ENCODE measurements around the gene KARS1.

KARS1 gene

GRCh38 chr16:75647492-75648264 is at the start of gene KARS1, which contains the start of gene TERF2IP:
Gene KARS1, minus strand, starts transcription at chr16:75647665. Its CDS starts 26 bp downstream, at chr16:75647639.
Gene TERF2IP, plus strand, starts transcription at chr16:75647773. Its CDS starts 110 bp downstream, at chr16:75647883.
- DNase-seq = peak; percentile 96

DNA sequence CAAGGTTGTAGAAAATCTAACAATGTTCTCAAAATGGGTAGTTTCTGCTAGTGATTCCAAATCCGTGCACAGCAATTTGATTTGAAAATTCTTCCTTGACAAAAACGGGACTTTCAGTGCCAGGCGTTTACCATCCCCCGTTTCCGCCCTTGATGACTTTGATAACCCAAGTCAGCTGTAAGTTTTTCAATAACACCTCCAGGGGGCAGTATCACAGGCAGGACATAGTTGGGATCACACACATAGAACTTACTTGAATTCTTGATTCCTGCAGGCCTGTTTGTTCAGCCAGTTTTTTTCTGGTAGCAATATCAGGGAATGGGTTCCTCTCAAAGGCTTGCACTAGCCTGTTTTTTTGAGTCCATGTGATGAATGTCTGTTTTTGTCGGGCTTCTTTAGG is 48.2 kb upstream of the KARS1 start:
- peak; percentile 4 for DNase-seq

GRCh38 chr16:75687361-75687760 is 39.9 kb upstream of the KARS1 start:
- DNase-seq = no peak

GRCh38 chr16:75682308-75682707 is 34.8 kb upstream of the KARS1 start:
- DNase-seq = no peak

- DNase-seq = no peak
Measured at GRCh38 chr16:75679366-75679765, 31.9 kb upstream of the KARS1 start.

DNA sequence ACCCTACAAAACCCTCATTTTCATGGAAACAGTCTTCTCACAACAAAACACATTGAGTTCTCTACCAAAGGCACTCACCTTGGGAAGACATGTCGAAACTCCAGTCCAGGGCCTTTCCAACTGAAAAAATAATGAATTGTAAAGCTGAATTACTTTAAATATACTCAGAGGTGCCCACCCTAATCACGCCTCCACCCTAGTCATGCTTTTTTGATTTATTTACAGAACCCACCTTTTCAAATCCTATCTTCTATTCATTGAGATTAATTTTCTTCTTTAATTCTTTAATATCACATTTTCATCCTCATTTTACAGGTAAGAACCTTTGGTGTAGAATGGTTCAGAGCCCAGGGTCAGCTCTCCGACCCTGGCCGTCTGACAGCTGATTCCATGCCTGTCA is 29.4 kb upstream of the KARS1 start, which contains the start of gene CPHXL2:
CPHXL2 (minus strand) TSS at position 101 of the 400 bp plus-strand sequence; CDS start at position 91, 10 bp downstream.
- DNase-seq = no peak

GRCh38 chr16:75667503-75667902 is 20.0 kb upstream of the KARS1 start:
- DNase-seq = no peak

DNA sequence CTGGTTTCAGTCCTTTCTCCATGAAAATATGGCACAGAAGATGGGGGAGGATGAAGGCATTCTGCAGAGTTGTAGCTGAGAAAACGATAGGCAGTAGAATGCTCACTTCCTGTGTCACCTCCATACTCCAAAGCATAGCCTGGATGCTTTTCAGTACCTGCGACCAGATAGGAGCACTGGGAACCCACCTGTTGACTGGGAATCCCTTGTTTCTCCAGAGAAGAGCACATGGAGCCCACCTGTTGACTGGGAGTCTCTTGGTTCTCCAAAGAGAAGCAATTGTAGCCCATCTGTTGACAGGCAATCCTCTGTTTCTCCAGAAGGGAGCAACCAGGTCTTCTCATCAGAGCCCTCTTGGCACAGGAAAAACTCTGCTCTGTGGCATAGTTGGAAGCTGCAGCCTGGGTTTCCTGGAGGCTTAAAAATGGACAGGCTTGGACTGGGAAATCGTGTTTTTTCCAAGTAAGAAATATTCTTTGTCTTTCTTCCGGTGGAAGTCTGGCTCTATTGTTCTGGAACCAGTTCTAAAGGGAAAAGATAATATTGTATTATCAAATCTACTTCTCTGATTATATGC is 13.3 kb upstream of the KARS1 start:
- no peak for DNase-seq

GRCh38 chr16:75660321-75660720 is 12.9 kb upstream of the KARS1 start:
- no peak for DNase-seq

- DNase-seq = no peak
Measured at GRCh38 chr16:75658175-75658574, 10.7 kb upstream of the KARS1 start.

GRCh38 chr16:75653922-75654321 is 6.5 kb upstream of the KARS1 start:
- no peak for DNase-seq

GRCh38 chr16:75648265-75649076 is 1.0 kb upstream of the KARS1 start:
- DNase-seq = peak; percentile 85

GRCh38 chr16:75647112-75647491 is 363 bp downstream of the KARS1 start:
- no peak for DNase-seq

- no peak for DNase-seq
Measured at GRCh38 chr16:75644240-75645012, 3.0 kb downstream of the KARS1 start.

DNA sequence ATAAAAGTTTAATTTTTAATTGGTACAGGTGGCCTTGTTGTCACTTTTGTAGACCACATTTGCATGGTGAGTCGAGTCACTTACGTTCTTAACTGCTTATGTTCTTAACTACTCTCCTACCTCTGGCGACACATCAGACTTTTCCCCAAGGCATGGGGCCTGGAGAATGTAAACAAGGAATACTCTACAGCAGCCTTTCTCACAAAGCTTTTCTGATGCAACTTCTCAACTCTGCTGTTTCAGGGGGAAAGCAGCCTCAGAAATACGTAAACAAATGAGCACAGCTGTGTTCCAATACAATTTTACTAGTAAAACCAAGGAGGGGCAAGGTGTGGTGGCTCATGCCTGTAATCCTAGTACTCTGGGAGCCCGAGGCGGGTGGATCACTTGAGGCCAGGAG is 6.9 kb downstream of the KARS1 start:
- no peak for DNase-seq

DNA sequence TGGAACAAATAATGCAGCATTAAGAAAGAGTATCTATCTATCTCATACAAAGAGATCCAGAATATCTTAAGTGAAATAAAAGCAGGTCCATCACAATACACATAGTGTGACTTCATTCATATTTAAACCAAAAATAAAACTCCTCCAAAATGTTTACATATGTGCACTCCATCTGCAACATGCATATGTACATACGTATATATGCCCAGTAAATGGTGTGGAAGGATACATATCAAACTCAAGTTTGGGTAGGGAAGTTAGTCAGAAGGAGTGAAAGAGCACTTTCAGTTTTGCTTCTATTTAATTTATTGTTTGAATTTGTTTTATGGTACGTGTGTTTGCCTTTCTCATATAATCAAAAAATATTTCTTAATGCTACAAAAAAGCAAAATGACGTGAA is 12.4 kb downstream of the KARS1 start:
- DNase-seq = no peak

DNA sequence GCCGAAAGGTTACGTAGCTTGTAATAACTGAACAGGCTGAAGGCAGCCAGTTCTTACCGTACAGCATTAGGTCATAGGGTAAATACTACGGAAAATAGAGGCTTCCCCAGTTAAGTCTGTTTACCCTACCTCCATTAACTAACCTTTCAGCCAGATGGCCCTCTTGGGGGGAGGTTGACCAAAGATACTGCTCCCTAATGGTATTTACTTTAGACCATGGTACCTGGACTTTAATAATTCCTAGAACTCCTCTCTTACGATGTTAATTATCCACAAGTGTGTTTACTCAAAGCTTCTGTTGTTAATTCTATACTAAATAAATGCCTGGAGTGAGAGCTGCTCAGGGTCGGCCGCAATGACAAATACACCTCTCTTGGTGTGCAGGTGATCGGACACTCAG is 14.6 kb downstream of the KARS1 start:
- no peak for DNase-seq

- no peak for DNase-seq
Measured at GRCh38 chr16:75630052-75630451, 17.4 kb downstream of the KARS1 start.

- DNase-seq = no peak
Measured at GRCh38 chr16:75629132-75629531, 18.3 kb downstream of the KARS1 start.

DNA sequence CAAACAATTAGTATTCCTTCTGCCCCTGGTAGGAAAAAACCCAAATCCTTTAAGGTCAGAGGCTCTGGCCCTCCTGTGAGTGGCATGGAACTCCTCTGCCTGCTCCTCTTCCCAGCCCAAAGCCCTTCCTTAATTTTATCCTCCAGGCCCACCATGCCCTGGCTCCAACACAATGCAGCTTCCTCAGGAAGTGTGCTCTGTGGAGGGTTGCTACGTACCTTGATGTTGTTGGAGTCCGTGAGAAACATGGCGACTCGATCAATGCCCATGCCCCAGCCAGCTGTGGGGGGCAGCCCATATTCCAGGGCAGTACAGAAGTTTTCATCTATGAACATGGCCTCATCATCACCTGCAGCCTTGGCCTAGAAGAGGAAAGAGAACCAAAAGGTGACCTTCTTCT is 19.1 kb downstream of the KARS1 start:
- no peak for DNase-seq

- DNase-seq = no peak
Measured at GRCh38 chr16:75627851-75628250, 19.6 kb downstream of the KARS1 start.

DNA sequence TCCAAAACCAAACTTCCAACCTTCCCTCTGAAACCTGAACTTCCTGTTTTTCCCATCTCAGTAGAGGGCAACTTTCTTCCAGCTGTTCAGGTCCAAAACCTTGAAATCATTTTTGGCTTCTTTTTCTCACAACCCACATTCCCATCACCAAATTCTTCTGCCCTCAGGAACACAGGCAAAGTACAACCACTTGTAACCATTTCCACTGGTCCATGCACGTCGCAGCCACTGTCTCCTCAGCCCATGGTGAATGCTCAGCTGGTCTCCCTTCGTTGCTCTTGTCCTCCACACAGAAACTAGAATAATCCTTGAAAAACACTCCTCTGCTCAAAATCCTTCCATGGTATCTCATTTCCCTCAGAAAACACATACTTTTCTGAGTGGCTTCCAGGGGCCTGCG is 20.7 kb downstream of the KARS1 start:
- DNase-seq = no peak

DNA sequence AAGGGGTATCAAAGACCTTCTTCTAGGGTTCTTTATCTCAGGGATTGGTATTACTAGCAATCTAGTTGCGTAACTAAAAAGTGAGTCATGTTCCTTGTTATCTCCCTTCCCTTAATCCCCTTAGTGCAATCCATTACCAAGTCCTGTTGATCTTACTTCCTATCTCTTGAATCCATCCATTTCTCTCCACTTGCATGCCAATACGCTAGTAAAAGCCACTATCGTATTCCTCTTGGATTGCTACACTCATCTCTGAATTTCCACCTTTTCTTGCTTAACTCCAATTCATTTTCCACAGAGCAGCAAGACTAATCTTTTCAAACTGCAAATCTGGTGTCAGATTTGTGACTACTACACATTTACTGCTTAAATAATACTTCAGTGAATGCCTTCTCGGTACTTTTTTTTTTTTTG is 22.5 kb downstream of the KARS1 start:
- DNase-seq = no peak
